Measurements from ENCODE around the gene NCBP3. TPM values are rescaled to one million over a fixed set of nuclear protein-coding genes. Genes with fewer than 3 reads are reported as not detected.

Gene NCBP3
- total and polyA plus RNA-seq, 7 donors = 9.3 to 23.5 (median 15.1) TPM

GRCh38 chr17:3755335-3756030 lies 90.6 kb downstream of the NCBP3 start:
- DNase-seq (no peak), ATAC-seq (no peak)
- Histone ChIP-seq H3K4me3 (no peak overlapping the region), H3K27me3 (ENCODE audit: insufficient read depth in 3 of 3, low read length in 2 of 3) (peaks cover 0 to 20% (median 13%) of the 10 kb centered on the region in 3 donors), H3K9me3 (no peaks in the 10 kb centered on the region), H3K4me1 (no peaks in the 10 kb centered on the region), H3K36me3 (ENCODE audit: insufficient read depth in 1 of 2, low read depth in 1 of 2) (no peaks in the 10 kb centered on the region), H3K27ac (no peak overlapping the region)
- WGBS, 3 donors = 49 to 53% (median 50%) methylated on average over 20 of the region's 20 CpGs
- intact Hi-C loops (cut with DNase I) = no loop called here
- TF ChIP-seq CTCF (IDR thresholded peaks at IDR 0.05) = no peak

GRCh38 chr17:3754458-3755334 lies 91.3 kb downstream of the NCBP3 start:
- no peak for TF ChIP-seq CTCF (IDR thresholded peaks at IDR 0.05)
- Histone ChIP-seq H3K27ac (no peak overlapping the region), H3K36me3 (ENCODE audit: insufficient read depth in 1 of 2, low read depth in 1 of 2) (no peaks in the 10 kb centered on the region), H3K9me3 (no peaks in the 10 kb centered on the region), H3K27me3 (ENCODE audit: insufficient read depth in 3 of 3, low read length in 2 of 3) (peaks cover 0 to 20% (median 13%) of the 10 kb centered on the region in 3 donors), H3K4me1 (no peaks in the 10 kb centered on the region), H3K4me3 (no peak overlapping the region)
- ATAC-seq (peak; percentile 20 to 47 (median 26)), DNase-seq (no peak)
- WGBS, 3 donors = 6 to 8% (median 7%) methylated on average over 35 to 56 of the region's 56 CpGs
- intact Hi-C loops (cut with DNase I) = no loop called here

- WGBS, 3 donors = 77 to 79% (median 78%) methylated on average over 18 of the region's 18 CpGs
- Histone ChIP-seq H3K4me3 (no peak overlapping the region), H3K36me3 (ENCODE audit: insufficient read depth in 1 of 2, low read depth in 1 of 2) (no peaks in the 10 kb centered on the region), H3K27me3 (ENCODE audit: insufficient read depth in 3 of 3, low read length in 2 of 3) (peaks cover 0 to 20% (median 13%) of the 10 kb centered on the region in 3 donors), H3K4me1 (no peaks in the 10 kb centered on the region), H3K9me3 (no peaks in the 10 kb centered on the region), H3K27ac (no peak overlapping the region)
- no peak for DNase-seq
- no peak for TF ChIP-seq CTCF (IDR thresholded peaks at IDR 0.05)
- ATAC-seq = no peak
- intact Hi-C loops (cut with DNase I) = no loop called here
Measured at GRCh38 chr17:3754066-3754457, 92.0 kb downstream of the NCBP3 start.

- intact Hi-C loops (cut with DNase I) = no loop called here
Measured at GRCh38 chr17:3753624-3754023, 92.4 kb downstream of the NCBP3 start.

More at GRCh38 chr17:3753624-3754023, 92.4 kb downstream of the NCBP3 start:
- H3K27ac ChIP-seq = no peak overlapping the region
- H3K36me3 ChIP-seq (ENCODE audit: insufficient read depth in 1 of 2, low read depth in 1 of 2) = no peaks in the 10 kb centered on the region
- ATAC-seq (no peak), DNase-seq (no peak)
- peaks cover 0 to 20% (median 13%) of the 10 kb centered on the region in 3 donors for H3K27me3 ChIP-seq (ENCODE audit: insufficient read depth in 3 of 3, low read length in 2 of 3)
- TF ChIP-seq CTCF (IDR thresholded peaks at IDR 0.05) = no peak
- H3K4me3 ChIP-seq = no peak overlapping the region
- WGBS, 3 donors = 67 to 74% (median 70%) methylated on average over 12 of the region's 12 CpGs
- H3K4me1 ChIP-seq = no peaks in the 10 kb centered on the region
- H3K9me3 ChIP-seq = no peaks in the 10 kb centered on the region

Other genes with a start within 250 kb of the NCBP3 start
- 1 to 10 TPM; 1.4 to 3.6 (median 2.7) TPM for gene TRPV1, start 236.8 kb downstream of the NCBP3 start, total RNA-seq
- 1 to 10 TPM; 1.8 to 4.8 (median 3.1) TPM for gene TRPV1, start 236.8 kb downstream of the NCBP3 start, polyA plus RNA-seq
- 1 to 10 TPM; 1.7 to 3.8 (median 2.3) TPM for gene SHPK, start 210.0 kb downstream of the NCBP3 start, total RNA-seq
- gene SHPK, start 210.0 kb downstream of the NCBP3 start, polyA plus RNA-seq = 1 to 10 TPM; 2.0 to 2.5 (median 2.2) TPM
- gene CTNS, start 209.5 kb downstream of the NCBP3 start, total RNA-seq = 10 to 100 TPM; 10.1 to 14.9 (median 11.0) TPM
- gene CTNS, start 209.5 kb downstream of the NCBP3 start, polyA plus RNA-seq = 10 to 100 TPM in 1 of 3 donors, 1 to 10 TPM in 2; 7.3 to 32.7 (median 9.2) TPM
- gene TAX1BP3, start 177.7 kb downstream of the NCBP3 start, total RNA-seq = 10 to 100 TPM; 20.4 to 23.9 (median 22.8) TPM
- 10 to 100 TPM; 30.3 to 75.7 (median 40.1) TPM for gene TAX1BP3, start 177.7 kb downstream of the NCBP3 start, polyA plus RNA-seq
- 100 to 1,000 TPM in 1 of 4 donors, 10 to 100 TPM in 3; 91.6 to 135 (median 97.0) TPM for gene EMC6, start 177.4 kb downstream of the NCBP3 start, total RNA-seq
- 100 to 1,000 TPM; 247 to 270 (median 264) TPM for gene EMC6, start 177.4 kb downstream of the NCBP3 start, polyA plus RNA-seq
- 10 to 100 TPM; 29.7 to 76.7 (median 35.7) TPM for gene P2RX5, start 150.1 kb downstream of the NCBP3 start, total RNA-seq
- gene P2RX5, start 150.1 kb downstream of the NCBP3 start, polyA plus RNA-seq = 100 to 1,000 TPM in 1 of 3 donors, 10 to 100 TPM in 2; 15.5 to 138 (median 30.5) TPM
- 1 to 10 TPM in 2 of 4 donors, under 1 TPM in 2; 0.69 to 2.1 (median 0.92) TPM for gene HASPIN, start 122.3 kb downstream of the NCBP3 start, total RNA-seq
- gene HASPIN, start 122.3 kb downstream of the NCBP3 start, polyA plus RNA-seq = 1 to 10 TPM in 2 of 3 donors, under 1 TPM in 1; 0.15 to 2.7 (median 1.2) TPM
- gene ITGAE, start 45.1 kb downstream of the NCBP3 start, total RNA-seq = 10 to 100 TPM; 13.8 to 23.6 (median 17.4) TPM
- 10 to 100 TPM; 33.8 to 47.8 (median 35.5) TPM for gene ITGAE, start 45.1 kb downstream of the NCBP3 start, polyA plus RNA-seq
- 1 to 10 TPM in 3 of 4 donors, under 1 TPM in 1; 0.92 to 2.3 (median 1.8) TPM for gene CAMKK1, start 46.8 kb upstream of the NCBP3 start, total RNA-seq
- 1 to 10 TPM in 2 of 3 donors, under 1 TPM in 1; 0.91 to 1.5 (median 1.3) TPM for gene CAMKK1, start 46.8 kb upstream of the NCBP3 start, polyA plus RNA-seq
- under 1 TPM; 0.18 to 0.94 (median 0.32) TPM for gene P2RX1, start 70.2 kb upstream of the NCBP3 start, total RNA-seq
- gene P2RX1, start 70.2 kb upstream of the NCBP3 start, polyA plus RNA-seq = under 1 TPM; 0.06 to 0.13 (median 0.07) TPM
- gene ATP2A3, start 118.2 kb upstream of the NCBP3 start, total RNA-seq = 1 to 10 TPM; 2.9 to 3.4 (median 3.1) TPM
- 1 to 10 TPM; 1.2 to 3.8 (median 1.7) TPM for gene ATP2A3, start 118.2 kb upstream of the NCBP3 start, polyA plus RNA-seq

Measured in psoas muscle (tissue), 8 donors.